NCI-H2029 treated with DMSO at 0.1 percent for 48 hours (cell line): ENCODE results near the gene CHST6.
"Not testable (repeated sequence)": the region's sequence is repeated elsewhere in the genome, so short reads cannot be mapped to it uniquely, and the experiment has no call there.

Source experiments
- DNase-seq: peaks from one replicate; lab custom pipeline; 2025; lab: John Stamatoyannopoulos, UW

The CHST6 gene

DNA sequence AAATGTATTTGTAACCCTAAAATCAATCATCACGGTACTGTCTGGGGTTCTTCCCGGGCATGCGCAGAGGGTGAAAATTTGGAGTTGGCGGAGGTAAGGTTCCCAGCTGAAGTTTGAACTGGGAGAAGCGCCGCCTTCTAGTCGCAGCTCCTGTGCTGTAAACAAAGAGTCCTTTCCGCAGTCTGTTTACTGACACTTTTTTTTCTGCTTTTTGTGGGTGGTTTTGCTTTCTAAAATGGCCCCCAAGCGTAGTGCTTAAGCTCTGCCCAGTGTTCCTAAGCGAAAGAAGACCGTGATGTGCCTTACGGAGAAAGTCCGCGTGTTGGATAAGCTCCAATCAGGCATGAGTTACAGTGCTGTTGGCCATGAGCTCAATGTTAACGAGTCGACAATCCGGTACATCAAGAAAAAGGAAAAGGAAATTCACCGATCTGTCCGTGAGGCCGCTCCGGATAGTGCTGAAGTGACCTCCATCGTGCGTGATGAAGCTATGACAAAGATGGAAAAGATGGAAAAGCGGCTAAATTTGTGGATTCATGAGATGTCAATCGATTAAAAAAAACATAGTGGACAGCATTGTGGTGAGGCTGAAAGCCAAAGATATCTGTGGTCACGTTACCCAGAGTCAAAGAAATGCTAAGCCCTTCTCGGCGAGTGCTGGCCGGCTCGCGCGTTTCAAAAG lies 61.4 kb downstream of the CHST6 start:
- DNase-seq: peak; percentile 53

GRCh38 chr16:75432828-75433731 lies 62.2 kb downstream of the CHST6 start, which contains the start of gene CFDP1:
TSS of gene CFDP1 (minus strand) at chr16:75433503. CDS start at chr16:75433352, 151 bp downstream.
- DNase-seq: peak; percentile 57

DNA sequence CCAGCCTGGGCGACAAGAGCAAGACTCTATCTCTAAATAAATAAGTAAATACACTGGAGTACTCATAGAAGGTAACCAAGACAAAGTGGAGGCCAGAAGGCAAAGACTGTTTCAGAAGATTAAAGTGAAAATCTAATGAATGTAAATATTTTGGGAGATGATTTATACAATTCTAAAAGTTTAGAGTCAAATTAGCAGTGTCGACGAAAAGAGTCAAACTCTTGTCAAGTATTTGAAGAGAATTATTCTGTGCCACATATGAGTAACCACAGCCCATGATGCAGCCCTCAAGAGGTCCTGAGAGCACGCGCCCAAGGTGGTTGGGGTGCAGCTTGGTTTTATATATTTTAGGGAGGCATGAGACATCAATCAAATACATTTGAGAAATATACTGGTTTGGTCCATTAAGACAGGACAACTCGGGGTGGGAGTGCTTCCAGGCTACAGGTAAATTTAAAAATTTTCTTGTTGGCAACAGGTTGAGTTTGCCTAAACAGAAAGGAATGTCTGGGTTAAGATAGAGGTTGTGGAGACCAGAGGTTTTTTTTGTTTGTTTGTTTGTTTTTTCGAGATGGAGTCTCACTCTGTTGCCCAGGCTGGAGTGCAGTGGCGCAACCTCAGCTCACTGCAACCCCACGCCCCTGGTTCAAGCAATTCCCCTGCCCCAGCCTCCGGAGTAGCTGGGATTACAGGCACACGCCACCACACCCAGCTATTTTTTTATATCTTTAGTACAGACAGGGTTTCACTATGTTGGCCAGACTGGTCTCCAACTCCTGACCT lies 65.4 kb downstream of the CHST6 start:
- no peak for DNase-seq

DNA sequence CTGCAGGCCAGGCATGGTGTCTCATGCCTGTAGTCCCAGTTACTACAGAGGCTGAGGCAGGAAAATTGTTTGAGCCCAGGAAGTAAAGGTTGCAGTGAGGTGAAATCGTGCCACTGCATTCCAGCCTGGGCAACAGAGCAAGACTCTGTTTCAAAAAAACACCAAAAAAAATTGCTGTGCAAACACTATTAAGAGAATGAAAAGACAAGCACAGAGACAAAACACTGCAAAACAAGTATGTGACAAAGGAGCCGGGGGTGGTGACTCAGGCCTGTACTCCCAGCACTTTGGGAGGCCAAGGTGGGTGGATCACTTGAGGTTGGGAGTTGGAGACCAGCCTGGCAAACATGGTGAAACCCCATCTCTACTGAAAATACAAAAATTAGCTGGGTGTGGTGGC lies 68.7 kb downstream of the CHST6 start:
- not testable (repeated sequence) for DNase-seq

DNA sequence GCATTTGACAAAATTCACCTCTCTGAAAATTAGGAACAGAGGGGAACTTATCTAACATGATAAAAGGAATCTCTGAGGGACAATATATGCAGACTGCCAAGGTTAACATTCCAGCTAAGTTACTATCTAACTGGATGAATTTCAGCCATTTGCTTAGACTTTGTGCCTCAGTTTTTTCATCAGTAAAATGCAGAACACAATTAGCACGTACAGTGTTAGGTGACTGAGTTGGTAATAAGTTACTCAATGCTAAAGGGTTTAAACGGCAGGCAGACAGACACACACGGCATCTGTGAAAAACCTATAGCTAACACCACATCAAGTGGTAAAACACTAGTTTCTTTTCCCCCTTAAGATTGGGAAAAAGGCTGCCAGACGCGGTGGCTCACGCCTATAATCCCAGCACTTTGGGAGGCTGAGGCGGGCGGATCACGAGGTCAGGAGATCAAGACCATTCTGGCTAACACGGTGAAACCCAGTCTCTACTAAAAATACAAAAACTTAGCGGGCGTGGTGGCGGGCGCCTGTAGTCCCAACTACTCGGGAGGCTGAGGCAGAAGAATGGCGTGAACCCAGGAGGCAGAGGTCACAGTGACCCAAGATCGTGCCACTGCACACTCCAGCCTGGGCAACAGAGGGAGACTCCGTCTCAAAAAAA lies 71.0 kb downstream of the CHST6 start:
- not testable (repeated sequence) for DNase-seq

- no peak for DNase-seq
Measured at GRCh38 chr16:75423723-75424104, 71.5 kb downstream of the CHST6 start.
